ENCODE measurements around the gene PPP1R13L.

The PPP1R13L gene

GRCh38 chr19:45406226-45407090 is 1.6 kb upstream of the PPP1R13L start, which contains the start of gene POLR1G:
Gene POLR1G, plus strand, starts transcription at chr19:45406644. Its CDS starts 53 bp downstream, at chr19:45406697.
- DNase-seq (ENCODE audit: low read depth), result peak; percentile 75

GRCh38 chr19:45405435-45406225 is 761 bp upstream of the PPP1R13L start:
- DNase-seq (ENCODE audit: low read depth), result peak; percentile 76

GRCh38 chr19:45403781-45404556 is 900 bp downstream of the PPP1R13L start:
- DNase-seq (ENCODE audit: low read depth), result peak; percentile 28

DNA sequence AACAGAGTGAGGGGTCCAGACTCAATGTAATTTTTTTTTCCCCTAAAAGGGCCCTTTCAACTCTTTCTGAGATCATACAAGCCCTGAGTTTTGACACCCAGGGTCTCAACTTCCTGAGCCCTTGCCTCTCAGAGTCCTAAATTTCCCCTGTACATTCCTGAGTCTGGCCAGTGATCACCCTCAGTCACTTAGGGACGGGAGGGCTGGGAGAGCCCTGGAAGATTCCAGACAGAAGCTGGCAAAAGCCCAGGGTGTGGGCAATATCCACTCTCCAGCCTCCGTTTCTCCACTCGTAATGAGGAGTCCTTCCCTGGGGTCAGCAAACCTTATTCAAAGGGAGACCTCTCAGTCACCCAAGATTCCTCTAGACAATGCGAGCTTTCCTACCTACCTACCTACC is 1.6 kb downstream of the PPP1R13L start:
- no peak for DNase-seq (ENCODE audit: low read depth)

DNA sequence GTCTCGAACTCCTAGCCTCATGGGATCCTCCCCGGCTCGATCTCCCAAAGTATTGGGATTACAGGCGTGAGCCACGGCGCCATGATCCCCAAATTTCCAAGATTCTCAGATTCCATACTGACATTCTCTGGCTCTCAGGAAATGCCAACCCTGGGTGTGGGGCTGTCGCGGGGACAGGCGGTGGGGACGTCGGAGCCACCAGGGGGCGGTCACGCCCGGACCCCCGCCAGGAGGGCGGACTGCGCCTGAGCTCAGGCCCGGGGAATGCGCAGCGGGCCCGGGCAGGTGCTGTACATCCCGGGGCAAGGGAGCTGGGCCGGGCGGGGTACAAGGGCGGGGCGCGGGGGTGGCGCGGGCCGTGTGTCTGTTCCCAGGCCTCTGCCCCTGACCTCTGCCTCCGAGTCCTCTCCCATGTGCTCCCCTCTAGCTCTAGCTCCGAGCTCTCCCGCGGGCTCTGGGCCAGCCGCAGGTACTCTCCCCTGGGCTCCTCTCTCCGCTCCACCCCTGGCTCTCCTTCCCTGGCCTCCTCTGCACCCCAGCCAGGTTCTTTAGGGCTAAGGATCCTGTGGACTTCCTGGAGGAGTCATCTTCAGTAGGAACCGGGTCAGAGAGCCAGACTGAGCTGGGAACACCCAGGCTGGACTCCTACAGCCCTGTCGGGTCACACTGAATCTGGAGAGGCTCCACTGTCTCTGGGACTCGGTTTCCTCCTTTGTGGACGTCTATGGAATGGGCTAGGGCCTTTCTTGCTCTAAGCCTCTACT is 2.4 kb downstream of the PPP1R13L start:
- no peak for DNase-seq (ENCODE audit: low read depth)

DNA sequence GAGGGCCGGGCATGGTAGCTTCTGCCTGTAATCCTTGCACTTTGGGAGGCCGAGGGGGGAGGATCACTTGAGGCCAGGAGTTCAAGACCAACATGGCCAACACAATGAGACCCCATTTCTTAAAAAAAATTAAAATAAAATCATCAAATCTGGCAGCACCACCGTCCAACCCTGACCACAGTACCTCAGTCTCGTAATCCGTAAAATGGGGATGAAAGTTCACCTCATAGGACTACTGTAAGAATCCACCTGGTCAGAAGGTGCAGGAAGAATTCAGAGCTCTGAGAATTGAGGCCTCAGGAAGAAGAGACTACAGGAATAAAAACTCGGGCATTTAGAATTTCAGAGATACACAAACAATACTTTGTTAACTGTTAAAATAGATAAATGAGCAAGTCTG is 3.1 kb downstream of the PPP1R13L start:
- no peak for DNase-seq (ENCODE audit: low read depth)

GRCh38 chr19:45400192-45400591 is 4.7 kb downstream of the PPP1R13L start:
- no peak for DNase-seq (ENCODE audit: low read depth)

DNA sequence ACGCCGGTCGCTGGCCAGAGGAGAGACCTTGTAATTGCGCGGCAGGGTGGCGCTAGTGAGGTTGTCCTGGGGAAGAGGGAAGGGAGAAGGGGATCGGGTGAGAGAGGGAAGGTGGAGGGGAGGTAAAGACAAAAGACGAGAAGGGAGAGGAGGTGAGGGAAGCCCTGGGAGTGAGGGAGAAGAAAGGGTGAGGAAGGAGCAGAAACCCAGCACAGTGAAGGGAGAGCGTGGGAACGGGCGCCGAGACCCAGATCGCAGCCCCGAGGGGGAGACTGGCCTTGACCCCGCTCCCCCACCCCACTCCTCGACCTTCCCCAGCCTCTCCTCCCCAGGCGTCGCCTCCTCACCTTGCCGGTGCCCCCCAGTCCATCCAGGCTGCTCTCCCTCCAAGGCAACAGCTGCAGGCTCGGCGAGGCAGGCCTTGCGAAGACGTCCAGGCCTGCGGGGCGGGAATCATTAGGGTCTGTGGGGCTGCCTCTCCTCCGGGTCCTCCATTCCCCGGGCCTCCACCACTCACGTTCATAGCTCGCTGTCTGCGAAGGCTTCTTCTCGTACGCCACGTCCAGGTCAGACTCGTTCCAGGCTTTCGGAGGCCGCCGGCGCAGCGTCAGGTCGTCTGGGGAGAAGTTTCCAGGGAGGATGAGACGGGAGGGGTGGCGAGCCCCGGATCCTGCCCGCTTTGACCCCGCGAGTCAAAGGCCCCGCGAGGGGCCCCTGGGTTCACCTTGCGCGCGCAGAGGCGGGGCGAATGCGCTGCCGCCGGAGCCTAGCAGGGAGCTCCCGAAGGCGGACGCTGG is 8.8 kb downstream of the PPP1R13L start:
- no peak for DNase-seq (ENCODE audit: low read depth)

DNA sequence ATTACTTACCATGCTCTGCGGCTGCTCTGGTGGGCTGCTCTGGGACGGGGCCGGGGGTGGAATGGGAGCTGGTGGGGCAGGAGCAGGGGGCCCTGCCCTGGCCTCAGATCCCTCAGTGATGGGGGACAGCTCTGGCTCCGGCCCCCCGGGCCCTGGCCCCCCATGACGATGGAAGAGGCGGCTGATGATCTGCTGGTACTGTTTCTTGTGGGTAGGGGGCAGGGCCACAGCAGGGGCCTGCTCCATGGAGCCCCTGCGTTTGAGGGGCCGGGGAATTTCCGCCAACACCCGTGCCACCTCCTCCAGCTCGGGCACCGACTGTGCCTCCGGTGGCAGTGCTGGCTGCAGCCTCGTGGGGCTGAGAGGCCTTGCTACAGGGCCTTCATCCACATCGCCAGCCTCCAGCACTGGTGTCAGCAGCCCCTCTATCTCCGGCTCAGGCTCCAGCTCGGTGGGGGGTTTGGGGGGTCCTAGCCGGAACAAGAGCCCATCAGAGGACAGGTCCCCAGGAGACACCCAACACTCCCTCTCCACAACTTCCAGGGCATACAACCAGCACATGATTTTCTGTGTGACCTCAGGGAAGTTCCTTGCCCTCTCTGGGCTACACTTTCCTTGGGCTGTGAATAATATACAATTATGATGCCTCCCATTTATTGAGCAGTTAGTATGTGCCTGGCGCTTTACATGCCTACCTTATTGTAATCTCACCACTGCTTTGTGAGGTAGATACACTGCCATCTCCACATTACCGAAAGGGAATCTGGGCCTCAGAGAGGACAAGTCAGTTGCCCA is 12.8 kb downstream of the PPP1R13L start:
- no peak for DNase-seq (ENCODE audit: low read depth)

GRCh38 chr19:45391346-45391745 is 13.5 kb downstream of the PPP1R13L start:
- DNase-seq (ENCODE audit: low read depth), result no peak

DNA sequence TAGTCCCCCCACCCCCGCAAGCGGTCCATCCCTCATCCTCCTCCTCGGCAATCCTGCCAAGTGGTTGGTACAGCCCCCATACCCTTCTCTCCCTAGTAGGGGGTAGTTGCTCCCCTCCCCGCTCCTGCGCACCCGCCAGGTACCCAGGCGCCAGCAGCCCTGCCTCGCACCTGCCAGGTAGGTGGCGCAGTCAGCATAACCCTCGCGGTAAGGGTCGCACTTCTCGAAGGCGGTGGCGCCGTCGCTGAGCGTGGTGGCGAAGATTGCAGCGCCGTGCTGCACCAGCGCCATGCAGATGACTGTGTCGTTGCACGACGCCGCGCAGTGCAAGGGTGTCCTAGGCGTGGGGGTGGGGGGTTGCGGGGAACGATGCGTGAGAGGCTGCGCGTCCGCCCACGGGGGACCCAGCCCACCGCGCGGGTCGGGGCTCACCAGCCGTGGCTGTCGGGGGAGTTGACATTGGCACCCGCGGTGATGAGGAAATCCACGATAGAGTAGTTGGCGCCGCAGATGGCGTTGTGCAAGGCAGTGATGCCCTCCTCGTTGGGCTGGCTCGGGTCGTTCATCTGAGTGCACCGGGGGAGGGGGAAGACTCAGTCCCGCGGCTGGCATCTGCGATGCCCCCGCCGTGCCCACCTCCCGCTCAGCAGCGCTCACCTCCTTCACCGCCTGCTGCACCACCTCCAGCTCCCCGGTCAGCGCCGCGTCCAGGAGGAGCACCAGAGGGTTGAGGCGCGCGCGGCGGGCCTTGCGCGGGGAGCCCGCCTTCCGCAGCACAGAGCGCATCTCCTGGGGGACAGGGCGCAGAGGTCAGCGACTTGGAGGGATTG is 19.3 kb downstream of the PPP1R13L start:
- DNase-seq (ENCODE audit: low read depth), result no peak

DNA sequence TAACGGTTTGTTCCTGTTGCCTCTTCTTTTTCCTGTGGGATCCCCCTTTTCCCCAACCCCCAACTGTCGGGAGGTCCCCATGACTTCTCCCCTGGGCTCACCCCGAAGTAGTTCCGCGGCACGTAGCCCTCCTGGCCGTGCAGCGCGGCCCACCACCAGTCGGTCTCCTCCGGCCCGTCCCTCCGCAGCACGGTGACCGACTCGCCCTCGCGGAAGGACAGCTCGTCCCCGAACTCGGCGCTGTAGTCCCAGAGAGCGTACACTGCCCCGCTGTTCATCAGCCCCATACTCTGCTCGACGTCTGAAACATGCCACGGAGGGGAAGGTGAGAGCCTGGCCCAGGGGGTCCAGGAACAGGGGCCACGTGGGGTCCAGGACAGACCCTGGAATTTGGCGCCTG is 22.4 kb downstream of the PPP1R13L start:
- DNase-seq (ENCODE audit: low read depth), result no peak

GRCh38 chr19:45380107-45380506 is 24.8 kb downstream of the PPP1R13L start:
- no peak for DNase-seq (ENCODE audit: low read depth)

- no peak for DNase-seq (ENCODE audit: low read depth)
Observed at GRCh38 chr19:45376045-45376724, 28.7 kb downstream of the PPP1R13L start.

DNA sequence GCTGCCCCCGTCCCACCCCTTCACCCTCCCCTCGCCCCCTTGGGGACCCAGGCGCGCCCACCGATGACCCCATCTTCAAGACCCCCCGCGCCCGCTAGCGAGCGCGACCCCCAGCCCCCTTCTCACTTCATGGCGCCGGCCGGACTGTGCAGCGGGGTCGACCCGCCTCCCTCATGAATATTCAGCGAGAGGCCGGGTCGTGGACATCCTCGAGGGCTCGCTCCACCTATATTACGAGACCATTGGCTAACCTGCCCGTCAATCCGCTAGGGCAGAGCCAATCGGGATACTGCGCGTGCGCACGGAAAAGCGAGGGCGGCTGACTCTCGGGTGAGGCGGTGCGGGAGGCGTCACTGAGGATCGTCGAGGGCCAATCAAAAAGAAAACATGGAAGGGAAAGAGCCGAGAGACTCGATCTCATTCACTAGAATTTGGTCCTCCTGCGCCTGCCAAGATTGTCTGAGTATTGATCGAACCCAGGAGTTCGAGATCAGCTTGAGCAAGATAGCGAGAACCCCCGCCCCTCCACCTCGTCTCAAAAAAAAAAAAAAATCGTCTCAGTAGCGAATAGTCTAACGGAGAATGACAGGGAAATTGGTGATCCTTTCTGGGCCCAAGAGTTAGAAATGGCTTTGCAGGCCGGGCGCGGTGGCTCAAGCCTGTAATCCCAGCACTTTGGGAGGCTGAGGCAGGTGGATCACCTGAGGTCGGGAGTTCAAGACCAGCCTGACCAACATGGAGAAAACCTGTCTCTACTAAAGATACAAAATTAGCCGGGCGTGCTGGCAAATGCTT is 34.3 kb downstream of the PPP1R13L start, which contains the start of gene ERCC2:
Gene ERCC2 (minus strand): TSS at position 164 of the 795 bp plus-strand sequence. CDS start 33 bp downstream, at position 131.
- peak; percentile 100 for DNase-seq (ENCODE audit: low read depth)

- no peak for DNase-seq (ENCODE audit: low read depth)
Observed at GRCh38 chr19:45368737-45369340, 36.0 kb downstream of the PPP1R13L start.

DNA sequence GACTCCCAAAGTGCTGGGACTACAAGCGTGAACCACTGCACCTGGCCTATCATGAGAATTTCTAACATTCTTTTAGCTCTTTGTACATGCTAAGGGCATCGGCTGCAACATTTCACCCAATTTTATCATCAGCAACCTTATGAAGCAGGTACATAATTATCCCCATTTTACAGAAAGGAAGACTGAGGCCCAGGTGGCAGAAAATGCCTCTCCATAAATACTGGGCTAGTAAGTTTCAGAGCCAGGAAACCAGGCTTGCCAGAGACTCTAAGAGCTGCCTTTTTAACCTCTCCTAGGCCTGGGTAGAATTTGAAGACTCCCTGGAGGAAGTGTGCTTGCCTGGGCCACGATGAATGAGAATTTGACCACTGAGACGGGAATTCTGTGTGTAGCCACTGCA is 36.7 kb downstream of the PPP1R13L start:
- DNase-seq (ENCODE audit: low read depth), result no peak
